A673 (cell line): ENCODE data around the gene ST7L.

Experiments
- CTCF ChIP-seq: fragments of 300-800, 200-600 bp; sonication (generic); conservative IDR thresholded peaks from 2 replicates; pipeline ENCODE4 v1.5.1; 2017; ENCODE audit warnings: low read depth, mild to moderate bottlenecking, antibody characterized with exemption, low read length, moderate library complexity, mixed read lengths
- EZH2 ChIP-seq: fragments of 200-600 bp; sonication (generic); IDR thresholded peaks from 2 replicates; pipeline ENCODE4 v1.6.1; 2017; ENCODE audit warnings: borderline replicate concordance, low read depth, mild to moderate bottlenecking, mixed read lengths, antibody characterized with exemption, low read length; ENCODE audit not compliant: poor library complexity, severe bottlenecking

- TF ChIP-seq CTCF (no peak), EZH2 (no peak)
Measured at GRCh38 chr1:112549590-112549989, 69.4 kb downstream of the ST7L start.
